ENCODE measurements around the gene SLC10A7. TPM values are rescaled to one million over a fixed set of nuclear protein-coding genes. Genes with fewer than 3 reads are reported as not detected.

SLC10A7 gene
- total RNA-seq, result 10 to 100 TPM; 11.9 to 21.8 (median 16.1) TPM
- 20.2 TPM for total RNA-seq (2013)
- total RNA-seq, result 4.0 to 22.7 (median 15.7) reads per million in 29 experiments

- H3K4me1 ChIP-seq (ENCODE audit: control insufficient read depth in 1 of 2, extremely low read depth in 1 of 2, insufficient read depth in 2 of 2, low read length in 2 of 2), result peaks cover 9 to 12% of the 10 kb centered on the region in 2 experiments
- POLR2A ChIA-PET, result no interaction called here
- peak within 1 kb of the TSS; percentile 88 to 95 for H3K4me3 ChIP-seq (ENCODE audit: control insufficient read depth in 1 of 2, extremely low read depth in 1 of 2, low read length in 1 of 2)
- Mint-ChIP-seq H3K36me3 (no peaks in the 10 kb centered on the region), H3K9me3 (no peaks in the 10 kb centered on the region), H3K4me1 (peaks cover 29 to 35% (median 34%) of the 10 kb centered on the region in 3 donors), H3K4me3 (no peak within 1 kb of the TSS), H3K27ac (peak within 1 kb of the TSS in 1 of 2 donors; percentile 46), H3K27me3 (no peaks in the 10 kb centered on the region)
- peak within 1 kb of the TSS; percentile 70 for H3K27ac ChIP-seq (ENCODE audit: low read length)
- ATAC-seq (replicated peaks in 1 of 4) (peak; percentile 85 to 88 (median 86)), DNase-seq (peak; percentile 36 to 78 (median 59))
- no peaks in the 10 kb centered on the region for H3K27me3 ChIP-seq (replicated peaks in 1 of 2; ENCODE audit: control insufficient read depth in 2 of 2, extremely low read depth in 1 of 2, insufficient read depth in 2 of 2, low read length in 1 of 2)
- WGBS (ENCODE audit: insufficient coverage), result 1% methylated on average over 21 of the region's 30 CpGs
- CTCF ChIA-PET, result no interaction called here
- H3K9me3 ChIP-seq, result no peaks in the 10 kb centered on the region
- no peaks in the 10 kb centered on the region for H3K36me3 ChIP-seq (ENCODE audit: control insufficient read depth in 2 of 2, extremely low read depth in 1 of 2, insufficient read depth in 1 of 2, low read length in 1 of 2)
These were observed at the start of gene SLC10A7 for GRCh38 chr4:146521541-146522097. TSS of gene SLC10A7 (minus strand) at chr4:146521940. CDS start at chr4:146521717, 223 bp downstream.

- Histone ChIP-seq H3K36me3 (ENCODE audit: control insufficient read depth in 2 of 2, extremely low read depth in 1 of 2, insufficient read depth in 1 of 2, low read length in 1 of 2) (no peaks in the 10 kb centered on the region), H3K9me3 (no peaks in the 10 kb centered on the region), H3K27ac (ENCODE audit: low read length) (no peak overlapping the region), H3K27me3 (replicated peaks in 1 of 2; ENCODE audit: control insufficient read depth in 2 of 2, extremely low read depth in 1 of 2, insufficient read depth in 2 of 2, low read length in 1 of 2) (no peaks in the 10 kb centered on the region), H3K4me1 (ENCODE audit: control insufficient read depth in 1 of 2, extremely low read depth in 1 of 2, insufficient read depth in 2 of 2, low read length in 2 of 2) (no peaks in the 10 kb centered on the region), H3K4me3 (ENCODE audit: control insufficient read depth in 1 of 2, extremely low read depth in 1 of 2, low read length in 1 of 2) (no peak overlapping the region)
- POLR2A ChIA-PET, result interaction anchor here in 1 of 2 donors (0.5 to 0.6 kb wide), 2 partner anchors 44 to 132 kb away, joined by 3 read pairs; no protein-coding TSS in a partner anchor
- Mint-ChIP-seq H3K27ac (no peak overlapping the region), H3K36me3 (no peaks in the 10 kb centered on the region), H3K4me1 (no peaks in the 10 kb centered on the region), H3K9me3 (no peaks in the 10 kb centered on the region), H3K27me3 (peaks cover 0 to 21% of the 10 kb centered on the region in 2 donors), H3K4me3 (no peak overlapping the region)
- DNase-seq (no peak), ATAC-seq (replicated peaks in 1 of 4) (no peak)
- WGBS (ENCODE audit: insufficient coverage), result no CpG with 5 or more reads among the region's 2 CpGs
- CTCF ChIA-PET, result interaction anchor here in 1 of 2 donors (0.7 kb wide), 1 partner anchor 1997 kb away, joined by 3 read pairs; no protein-coding TSS in a partner anchor
These were observed 45.7 kb upstream of the SLC10A7 start for GRCh38 chr4:146567396-146567795.

- POLR2A ChIA-PET, result no interaction called here
- H3K4me3 ChIP-seq (ENCODE audit: control insufficient read depth in 1 of 2, extremely low read depth in 1 of 2, low read length in 1 of 2), result no peak overlapping the region
- H3K36me3 ChIP-seq (ENCODE audit: control insufficient read depth in 2 of 2, extremely low read depth in 1 of 2, insufficient read depth in 1 of 2, low read length in 1 of 2), result no peaks in the 10 kb centered on the region
- H3K4me1 ChIP-seq (ENCODE audit: control insufficient read depth in 1 of 2, extremely low read depth in 1 of 2, insufficient read depth in 2 of 2, low read length in 2 of 2), result no peaks in the 10 kb centered on the region
- Mint-ChIP-seq H3K27me3 (peaks cover 1 to 31% of the 10 kb centered on the region in 2 donors), H3K9me3 (no peaks in the 10 kb centered on the region), H3K36me3 (no peaks in the 10 kb centered on the region), H3K4me3 (no peak overlapping the region), H3K27ac (no peak overlapping the region), H3K4me1 (no peaks in the 10 kb centered on the region)
- no peak overlapping the region for H3K27ac ChIP-seq (ENCODE audit: low read length)
- CTCF ChIA-PET, result no interaction called here
- ATAC-seq (replicated peaks in 1 of 4) (no peak), DNase-seq (no peak)
- H3K27me3 ChIP-seq (replicated peaks in 1 of 2; ENCODE audit: control insufficient read depth in 2 of 2, extremely low read depth in 1 of 2, insufficient read depth in 2 of 2, low read length in 1 of 2), result no peaks in the 10 kb centered on the region
- WGBS (ENCODE audit: insufficient coverage), result no CpG with 5 or more reads among the region's 3 CpGs
- no peaks in the 10 kb centered on the region for H3K9me3 ChIP-seq
These were observed 42.8 kb upstream of the SLC10A7 start for GRCh38 chr4:146564492-146564891.

GRCh38 chr4:146550161-146550560 is 28.4 kb upstream of the SLC10A7 start:
- ChIA-PET CTCF (no interaction called here), POLR2A (no interaction called here)
- H3K27me3 ChIP-seq (replicated peaks in 1 of 2; ENCODE audit: control insufficient read depth in 2 of 2, extremely low read depth in 1 of 2, insufficient read depth in 2 of 2, low read length in 1 of 2), result peaks cover 0 to 21% of the 10 kb centered on the region in 2 experiments
- ATAC-seq (replicated peaks in 1 of 4) (no peak), DNase-seq (no peak)
- H3K4me3 ChIP-seq (ENCODE audit: control insufficient read depth in 1 of 2, extremely low read depth in 1 of 2, low read length in 1 of 2), result no peak overlapping the region
- WGBS (ENCODE audit: insufficient coverage), result no CpG with 5 or more reads among the region's 3 CpGs
- H3K9me3 Mint-ChIP-seq, result no peaks in the 10 kb centered on the region
- H3K4me3 Mint-ChIP-seq, result no peak overlapping the region
- no peak overlapping the region for H3K27ac Mint-ChIP-seq
- no peaks in the 10 kb centered on the region for H3K36me3 Mint-ChIP-seq
- H3K36me3 ChIP-seq (ENCODE audit: control insufficient read depth in 2 of 2, extremely low read depth in 1 of 2, insufficient read depth in 1 of 2, low read length in 1 of 2), result no peaks in the 10 kb centered on the region
- H3K27me3 Mint-ChIP-seq, result peaks cover 5 to 9% of the 10 kb centered on the region in 2 donors
- H3K4me1 ChIP-seq (ENCODE audit: control insufficient read depth in 1 of 2, extremely low read depth in 1 of 2, insufficient read depth in 2 of 2, low read length in 2 of 2), result no peaks in the 10 kb centered on the region
- no peaks in the 10 kb centered on the region for H3K4me1 Mint-ChIP-seq
- H3K9me3 ChIP-seq, result no peaks in the 10 kb centered on the region
- H3K27ac ChIP-seq (ENCODE audit: low read length), result no peak overlapping the region

- CTCF ChIA-PET, result interaction anchor here in 1 of 2 donors (0.6 to 0.7 kb wide), 3 partner anchors 26 to 549 kb away, joined by 3 to 5 read pairs (median 3); no protein-coding TSS in a partner anchor
- H3K36me3 ChIP-seq (ENCODE audit: control insufficient read depth in 2 of 2, extremely low read depth in 1 of 2, insufficient read depth in 1 of 2, low read length in 1 of 2), result no peaks in the 10 kb centered on the region
- Mint-ChIP-seq H3K27me3 (peaks cover 12 to 21% of the 10 kb centered on the region in 2 donors), H3K4me1 (no peaks in the 10 kb centered on the region), H3K9me3 (peaks cover 2 to 11% (median 7%) of the 10 kb centered on the region in 3 donors), H3K27ac (no peak overlapping the region), H3K4me3 (no peak overlapping the region), H3K36me3 (no peaks in the 10 kb centered on the region)
- ATAC-seq (replicated peaks in 1 of 4) (no peak), DNase-seq (no peak)
- no CpG with 5 or more reads among the region's 1 CpG for WGBS (ENCODE audit: insufficient coverage)
- no peak overlapping the region for H3K27ac ChIP-seq (ENCODE audit: low read length)
- no peak overlapping the region for H3K4me3 ChIP-seq (ENCODE audit: control insufficient read depth in 1 of 2, extremely low read depth in 1 of 2, low read length in 1 of 2)
- POLR2A ChIA-PET, result no interaction called here
- no peaks in the 10 kb centered on the region for H3K4me1 ChIP-seq (ENCODE audit: control insufficient read depth in 1 of 2, extremely low read depth in 1 of 2, insufficient read depth in 2 of 2, low read length in 2 of 2)
- no peaks in the 10 kb centered on the region for H3K9me3 ChIP-seq
- H3K27me3 ChIP-seq (replicated peaks in 1 of 2; ENCODE audit: control insufficient read depth in 2 of 2, extremely low read depth in 1 of 2, insufficient read depth in 2 of 2, low read length in 1 of 2), result peaks cover 0 to 21% of the 10 kb centered on the region in 2 experiments
These were observed 26.7 kb upstream of the SLC10A7 start for GRCh38 chr4:146548443-146548842.

GRCh38 chr4:146545102-146545501 is 23.4 kb upstream of the SLC10A7 start:
- H3K27ac Mint-ChIP-seq, result no peak overlapping the region
- Histone ChIP-seq H3K36me3 (ENCODE audit: control insufficient read depth in 2 of 2, extremely low read depth in 1 of 2, insufficient read depth in 1 of 2, low read length in 1 of 2) (no peaks in the 10 kb centered on the region), H3K27ac (ENCODE audit: low read length) (no peak overlapping the region), H3K27me3 (replicated peaks in 1 of 2; ENCODE audit: control insufficient read depth in 2 of 2, extremely low read depth in 1 of 2, insufficient read depth in 2 of 2, low read length in 1 of 2) (peaks cover 0 to 21% of the 10 kb centered on the region in 2 experiments), H3K4me1 (ENCODE audit: control insufficient read depth in 1 of 2, extremely low read depth in 1 of 2, insufficient read depth in 2 of 2, low read length in 2 of 2) (no peaks in the 10 kb centered on the region), H3K4me3 (ENCODE audit: control insufficient read depth in 1 of 2, extremely low read depth in 1 of 2, low read length in 1 of 2) (no peak overlapping the region), H3K9me3 (no peaks in the 10 kb centered on the region)
- no peaks in the 10 kb centered on the region for H3K36me3 Mint-ChIP-seq
- WGBS (ENCODE audit: insufficient coverage), result no CpG with 5 or more reads among the region's 2 CpGs
- no peak overlapping the region for H3K4me3 Mint-ChIP-seq
- H3K27me3 Mint-ChIP-seq, result peaks cover 29 to 31% of the 10 kb centered on the region in 2 donors
- peaks cover 11 to 29% (median 14%) of the 10 kb centered on the region in 3 donors for H3K9me3 Mint-ChIP-seq
- DNase-seq (no peak), ATAC-seq (replicated peaks in 1 of 4) (no peak)
- POLR2A ChIA-PET, result no interaction called here
- H3K4me1 Mint-ChIP-seq, result no peaks in the 10 kb centered on the region
- CTCF ChIA-PET, result no interaction called here

Measured in T-cell (primary cell).